Esophagus (tissue), 2 donors: ENCODE results near the gene GPR171. TPM values are rescaled to one million over a fixed set of nuclear protein-coding genes. Genes with fewer than 3 reads are reported as not detected.

Experiments
- H3K27ac ChIP-seq, 2 donors: one replicate each; pipeline ENCODE4 v1.5.1; 2013; ENCODE audit warnings: low read depth in 2 of 2, mild to moderate bottlenecking in 2 of 2, inconsistent platforms in 1 of 2, low read length in 1 of 2, moderate library complexity in 1 of 2
- H3K27me3 ChIP-seq, 2 donors: one replicate each; pipeline ENCODE4 v1.6.1; 2013; ENCODE audit warnings: low read length in 2 of 2, control low read depth in 1 of 2, mild to moderate bottlenecking in 1 of 2; ENCODE audit not compliant: insufficient read depth in 2 of 2, control insufficient read depth in 1 of 2
- H3K36me3 ChIP-seq, 2 donors: one replicate each; pipeline ENCODE4 v1.6.1; 2013; ENCODE audit warnings: low read length in 1 of 2; ENCODE audit not compliant: control insufficient read depth in 2 of 2, insufficient read depth in 2 of 2
- H3K4me1 ChIP-seq, 2 donors: one replicate each; pipeline ENCODE4 v1.6.1; 2013; ENCODE audit warnings: low read length in 1 of 2; ENCODE audit not compliant: control insufficient read depth in 2 of 2, insufficient read depth in 2 of 2
- H3K4me3 ChIP-seq, 2 donors: one replicate each; pipeline ENCODE4 v1.5.1; 2013; ENCODE audit warnings: low read length in 2 of 2, mild to moderate bottlenecking in 2 of 2, low read depth in 1 of 2, moderate library complexity in 1 of 2
- H3K9me3 ChIP-seq, 2 donors: one replicate each; pipeline ENCODE4 v1.6.1; 2013; ENCODE audit warnings: mild to moderate bottlenecking in 2 of 2, low read depth in 1 of 2, low read length in 1 of 2, moderate library complexity in 1 of 2; ENCODE audit not compliant: control insufficient read depth in 2 of 2, insufficient read depth in 1 of 2
- WGBS, 2 donors: extraction: QIAGEN DNeasy Blood & Tissue Kit; methylation state at CpG; one replicate each; pipeline ENCODE4 v1.1.7; 2013; 5-methylcytosine and 5-hydroxymethylcytosine counted together
- polyA plus RNA-seq, 2 donors: library from polyadenylated mRNA; stranded (reverse); fragments of 200-250 nt; gene quantifications; one replicate each; pipeline ENCODE4 v1.2.3, GENCODE V29; 2013
- donor health status: healthy with polysubstance abuse.
- donor health status: Bipolar disorder and iron deficiency.

The GPR171 gene
- polyA plus RNA-seq, 2 donors = 0.52 to 1.5 TPM

DNA sequence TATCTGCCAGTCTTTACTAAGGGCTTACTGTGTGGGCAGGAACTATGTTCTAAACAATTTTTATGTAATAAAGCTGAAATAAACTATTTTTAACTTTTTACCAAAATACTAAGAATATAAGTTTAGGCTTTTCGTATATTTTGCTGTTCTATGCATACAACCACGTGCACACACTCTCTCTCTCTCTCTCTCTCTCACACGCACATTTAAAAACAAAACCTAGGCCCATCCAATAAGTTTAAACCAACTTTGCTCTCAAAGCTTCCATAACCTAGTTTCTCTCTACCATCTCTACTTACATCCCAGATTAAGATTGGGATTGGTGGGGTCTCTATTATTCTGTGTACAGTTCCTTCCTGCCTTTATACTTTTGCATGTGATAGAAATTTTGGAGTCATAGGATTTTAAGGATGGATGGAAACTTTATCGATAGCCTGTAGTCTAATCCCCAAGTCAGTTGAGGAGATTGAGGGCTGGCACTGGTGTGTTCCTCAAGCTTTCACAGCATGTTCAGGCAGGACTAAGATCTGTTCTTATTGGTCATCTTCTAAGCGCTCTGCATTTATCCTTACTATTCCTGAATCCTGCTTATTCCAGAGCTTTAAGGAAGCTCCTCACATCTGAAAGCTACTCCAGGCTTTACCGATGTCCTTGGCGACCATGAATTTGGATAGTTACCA is 1.8 kb downstream of the GPR171 start:
- Histone ChIP-seq H3K4me1 (no peaks in the 10 kb centered on the region), H3K36me3 (no peaks in the 10 kb centered on the region), H3K27ac (no peak overlapping the region), H3K27me3 (no peaks in the 10 kb centered on the region), H3K4me3 (peak overlapping the region in 1 of 2 donors; percentile 3), H3K9me3 (no peaks in the 10 kb centered on the region)
- WGBS, 2 donors = 87 to 89% methylated on average over 7 of the region's 7 CpGs

DNA sequence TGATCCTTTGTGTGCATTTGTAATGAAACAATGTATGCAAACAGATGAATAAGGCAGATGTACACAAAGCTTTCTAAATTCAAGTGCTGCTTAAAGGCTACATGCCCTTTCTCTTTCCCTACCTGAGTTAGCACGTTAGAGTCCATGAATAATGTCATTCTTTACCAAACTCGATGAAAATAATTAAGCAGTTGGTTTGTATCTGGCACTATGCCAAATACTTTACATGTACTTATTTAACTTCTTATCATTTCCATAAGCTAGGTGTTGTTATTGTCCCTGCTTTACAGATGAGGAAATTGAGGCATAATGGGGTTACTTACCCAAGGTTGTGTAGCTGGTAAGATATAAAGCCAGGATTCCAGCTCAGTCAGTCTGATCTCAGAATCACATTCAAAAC is 2.4 kb downstream of the GPR171 start:
- H3K4me3 ChIP-seq = no peak overlapping the region
- H3K9me3 ChIP-seq = no peaks in the 10 kb centered on the region
- WGBS, 2 donors = 35 to 41% methylated on average over 2 of the region's 2 CpGs
- no peak overlapping the region for H3K27ac ChIP-seq
- H3K36me3 ChIP-seq = no peaks in the 10 kb centered on the region
- H3K4me1 ChIP-seq = no peaks in the 10 kb centered on the region
- H3K27me3 ChIP-seq = no peaks in the 10 kb centered on the region

DNA sequence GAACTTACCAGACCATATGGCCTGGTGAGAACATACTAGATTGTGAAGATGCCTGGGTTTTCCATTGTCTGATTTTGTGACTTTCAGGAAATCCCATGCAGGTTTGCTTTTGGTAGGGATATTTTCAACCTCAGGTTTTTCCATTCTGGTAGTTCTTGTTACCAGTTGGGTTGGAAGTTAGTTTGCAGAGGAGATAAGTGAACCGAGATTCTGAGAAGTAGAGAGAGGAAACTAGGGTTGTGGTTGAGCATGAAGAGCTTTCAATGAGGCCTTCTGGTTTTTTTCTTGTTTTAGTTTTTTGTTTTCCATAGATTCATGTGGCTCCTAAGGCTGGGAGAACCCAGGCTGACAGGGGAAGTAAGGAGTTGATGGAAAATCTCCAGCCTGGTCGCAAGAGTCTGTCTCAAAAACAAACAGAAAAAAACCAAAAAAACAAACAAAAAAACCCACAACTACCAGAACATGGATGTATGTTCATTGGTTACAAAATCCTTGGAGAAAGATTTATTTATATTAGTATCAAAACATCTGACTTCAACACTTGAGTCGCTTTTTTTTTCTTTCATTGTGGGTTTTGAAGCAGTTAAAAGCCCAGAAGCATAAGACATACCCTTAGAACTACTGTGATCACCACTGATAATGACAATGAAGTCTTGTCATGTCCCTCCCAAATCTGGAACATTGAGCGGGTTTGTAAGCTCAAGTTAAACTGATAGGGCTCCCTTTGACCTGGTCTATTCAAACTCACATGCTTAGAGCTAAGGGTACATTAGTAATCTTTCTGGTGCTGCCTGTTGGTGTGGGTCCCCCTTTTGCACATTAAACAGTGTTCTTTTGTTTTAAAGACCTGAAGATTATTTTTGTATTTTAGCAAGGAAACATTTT is 3.2 kb downstream of the GPR171 start:
- Histone ChIP-seq H3K4me3 (no peak overlapping the region), H3K36me3 (no peaks in the 10 kb centered on the region), H3K4me1 (no peaks in the 10 kb centered on the region), H3K27ac (no peak overlapping the region), H3K9me3 (no peaks in the 10 kb centered on the region), H3K27me3 (no peaks in the 10 kb centered on the region)
- 75 to 79% methylated on average over 4 of the region's 4 CpGs for WGBS, 2 donors

DNA sequence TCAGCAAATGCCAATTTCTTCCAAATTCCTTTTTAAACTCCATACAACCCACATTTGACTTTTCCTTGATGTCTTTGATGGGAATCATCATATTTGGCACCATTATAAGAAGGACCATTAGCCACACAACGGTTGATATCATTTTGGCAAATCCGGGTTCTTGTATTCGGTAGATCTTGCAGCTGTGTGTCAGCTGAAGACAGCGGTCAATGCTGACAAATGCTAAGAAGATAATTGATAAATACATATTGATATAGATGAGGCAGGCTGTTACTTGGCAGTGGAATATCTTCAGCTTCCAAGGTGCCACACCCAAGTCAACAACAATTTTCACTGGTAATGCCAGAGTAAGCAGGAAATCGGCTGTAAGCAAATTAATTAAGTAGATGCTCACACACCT is 4.2 kb downstream of the GPR171 start:
- Histone ChIP-seq H3K36me3 (no peaks in the 10 kb centered on the region), H3K4me1 (no peaks in the 10 kb centered on the region), H3K27ac (no peak overlapping the region), H3K4me3 (no peak overlapping the region), H3K9me3 (no peaks in the 10 kb centered on the region), H3K27me3 (no peaks in the 10 kb centered on the region)
- 87 to 88% methylated on average over 5 of the region's 5 CpGs for WGBS, 2 donors

DNA sequence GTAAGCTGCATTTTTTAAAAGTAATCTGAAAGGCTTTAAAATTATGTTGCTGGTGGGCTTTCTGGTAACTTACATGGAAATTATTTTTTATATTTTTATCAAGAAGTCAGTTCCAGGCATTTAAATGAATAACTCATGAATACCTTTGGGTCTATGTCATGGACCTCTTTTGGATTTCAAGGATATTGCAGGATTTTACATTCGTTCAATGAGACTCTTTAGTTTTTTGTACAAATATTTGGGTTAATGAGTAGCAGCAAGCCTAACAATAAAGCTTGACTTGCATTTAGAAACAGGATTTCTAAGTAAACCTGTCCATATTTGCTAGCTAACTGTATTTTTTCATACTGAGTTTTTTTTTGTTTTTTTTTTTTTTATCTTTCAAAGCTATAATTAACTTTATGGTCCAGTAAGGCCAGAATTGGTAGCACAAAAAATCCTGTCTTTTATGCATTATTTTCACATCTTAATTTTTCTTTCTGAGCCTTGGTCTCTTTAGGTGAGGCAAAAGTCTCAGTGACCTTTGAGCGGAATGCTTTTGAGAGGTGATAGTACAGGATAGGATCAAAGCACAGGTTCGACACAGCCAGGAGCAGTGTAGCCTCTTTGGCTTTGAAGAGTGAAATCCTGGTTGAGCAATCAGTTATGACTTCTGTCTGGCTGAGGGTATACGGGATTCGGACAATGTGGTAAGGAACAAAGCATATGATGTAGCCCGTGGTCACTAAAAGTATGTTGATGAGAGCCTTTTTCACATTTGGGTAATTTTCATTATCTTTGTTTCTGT is 4.8 kb downstream of the GPR171 start:
- WGBS, 2 donors = 71 to 84% methylated on average over 6 of the region's 6 CpGs
- H3K27me3 ChIP-seq = no peaks in the 10 kb centered on the region
- no peak overlapping the region for H3K27ac ChIP-seq
- H3K4me1 ChIP-seq = no peaks in the 10 kb centered on the region
- H3K9me3 ChIP-seq = no peaks in the 10 kb centered on the region
- H3K36me3 ChIP-seq = no peaks in the 10 kb centered on the region
- H3K4me3 ChIP-seq = no peak overlapping the region

DNA sequence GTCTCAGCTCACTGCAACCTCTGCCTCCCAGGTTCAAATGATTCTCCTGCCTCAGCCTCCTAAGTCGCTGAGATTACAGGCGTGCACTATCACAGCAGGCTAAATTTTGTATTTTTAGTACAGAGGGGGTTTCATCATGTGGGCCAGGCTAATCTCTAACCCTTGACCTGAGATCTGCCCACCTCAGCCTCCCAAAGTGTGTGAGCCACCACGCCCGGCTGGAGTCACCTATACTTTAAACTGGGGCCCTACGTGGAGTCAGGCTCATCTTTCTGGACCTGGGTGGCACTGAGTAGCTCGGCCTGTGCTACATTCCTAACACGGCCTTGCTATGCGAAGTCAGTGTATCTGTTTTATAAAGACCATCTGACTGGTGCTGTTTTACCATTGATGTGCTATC is 5.8 kb downstream of the GPR171 start:
- no peaks in the 10 kb centered on the region for H3K9me3 ChIP-seq
- 96% methylated on average over 8 of the region's 8 CpGs for WGBS, 2 donors
- no peaks in the 10 kb centered on the region for H3K27me3 ChIP-seq
- no peak overlapping the region for H3K27ac ChIP-seq
- no peak overlapping the region for H3K4me3 ChIP-seq
- no peaks in the 10 kb centered on the region for H3K4me1 ChIP-seq
- H3K36me3 ChIP-seq = no peaks in the 10 kb centered on the region

DNA sequence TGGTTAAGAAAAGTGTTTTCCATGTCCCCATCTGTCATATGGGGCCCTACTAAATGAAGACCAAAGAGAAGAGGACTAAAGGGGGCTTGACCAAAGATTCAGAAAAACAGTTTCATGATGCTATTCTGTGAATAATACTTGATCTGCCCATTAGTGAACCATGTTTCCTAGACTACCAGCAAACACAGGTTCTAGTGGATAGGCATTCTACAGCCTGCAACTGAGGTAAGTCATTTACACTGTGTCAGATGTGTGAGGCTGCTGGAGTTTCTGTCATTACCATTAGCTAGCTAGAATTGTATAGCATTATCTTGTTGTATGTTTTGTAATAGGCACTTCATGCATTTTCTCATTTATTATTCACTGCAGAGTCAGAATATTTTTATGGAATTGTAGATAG is 6.6 kb downstream of the GPR171 start:
- Histone ChIP-seq H3K4me1 (no peaks in the 10 kb centered on the region), H3K4me3 (no peak overlapping the region), H3K27ac (no peak overlapping the region), H3K9me3 (no peaks in the 10 kb centered on the region), H3K36me3 (no peaks in the 10 kb centered on the region), H3K27me3 (no peaks in the 10 kb centered on the region)

DNA sequence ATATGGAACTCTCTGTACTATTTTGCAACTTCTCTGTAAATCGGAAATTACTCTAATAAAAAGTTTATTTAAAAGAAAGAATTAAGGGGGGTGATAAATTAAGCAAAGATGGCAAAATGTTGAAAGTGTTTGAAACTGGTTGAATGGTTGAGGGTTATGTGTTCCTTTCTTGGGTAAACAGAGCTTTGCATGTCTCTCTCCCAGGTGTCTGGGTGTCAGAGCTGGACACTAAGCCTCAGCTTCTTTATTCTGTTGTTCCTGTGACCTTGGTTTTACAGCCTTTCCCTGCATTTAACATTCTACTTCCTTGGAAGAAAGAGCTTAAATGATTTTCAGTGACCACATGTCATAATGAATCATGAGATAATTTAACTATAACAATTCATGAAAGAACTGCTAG is 7.2 kb downstream of the GPR171 start:
- no peak overlapping the region for H3K4me3 ChIP-seq
- no peaks in the 10 kb centered on the region for H3K9me3 ChIP-seq
- 72 to 82% methylated on average over 1 of the region's 1 CpG for WGBS, 2 donors
- H3K36me3 ChIP-seq = no peaks in the 10 kb centered on the region
- H3K4me1 ChIP-seq = no peaks in the 10 kb centered on the region
- no peaks in the 10 kb centered on the region for H3K27me3 ChIP-seq
- H3K27ac ChIP-seq = no peak overlapping the region

DNA sequence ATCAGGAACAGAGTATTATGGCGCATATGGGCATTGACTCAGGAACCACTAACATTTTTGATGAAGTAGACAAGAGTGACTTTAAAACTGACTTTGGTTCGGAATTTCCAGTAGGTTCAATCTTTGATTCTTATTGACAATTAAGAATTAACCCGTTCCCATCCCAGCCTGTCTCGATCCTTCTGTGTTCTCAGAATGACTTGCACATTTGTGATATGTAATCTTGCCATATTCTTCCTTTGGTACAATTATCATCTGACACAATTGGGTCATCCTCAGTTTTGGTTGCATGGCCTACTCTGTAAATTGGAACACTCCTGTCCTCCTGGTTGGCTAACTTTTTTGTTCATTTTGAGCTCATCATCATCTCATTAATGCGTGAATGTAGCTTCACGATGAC is 10.5 kb downstream of the GPR171 start:
- Histone ChIP-seq H3K9me3 (no peaks in the 10 kb centered on the region), H3K27ac (no peak overlapping the region), H3K27me3 (no peaks in the 10 kb centered on the region), H3K36me3 (no peaks in the 10 kb centered on the region), H3K4me1 (no peaks in the 10 kb centered on the region), H3K4me3 (no peak overlapping the region)
- 91% methylated on average over 6 of the region's 6 CpGs for WGBS, 2 donors
